TTC549 (cell line): ENCODE results near the gene CFAP251.
"Not testable (repeated sequence)": the region's sequence is repeated elsewhere in the genome, so short reads cannot be mapped to it uniquely, and the experiment has no call there.

Source experiments
- FAIRE-seq: peaks from 2 replicates; lab custom pipeline; 2012; peaks lifted over from hg19 to GRCh38; lab: Jason Lieb, UNC

The CFAP251 gene

GRCh38 chr12:121975021-121975420, 56.6 kb downstream of the CFAP251 start:
- FAIRE-seq = no peak

GRCh38 chr12:121976950-121977349, 58.6 kb downstream of the CFAP251 start:
- no peak for FAIRE-seq

- no peak for FAIRE-seq
Observed at GRCh38 chr12:121980191-121980891, 61.9 kb downstream of the CFAP251 start.

GRCh38 chr12:121980892-121981272, 62.5 kb downstream of the CFAP251 start:
- FAIRE-seq = no peak

GRCh38 chr12:121981456-121981855, 63.1 kb downstream of the CFAP251 start:
- FAIRE-seq = no peak

- no peak for FAIRE-seq
Observed at GRCh38 chr12:121982950-121983349, 64.6 kb downstream of the CFAP251 start.

GRCh38 chr12:121983536-121984210, 65.3 kb downstream of the CFAP251 start:
- no peak for FAIRE-seq

- no peak for FAIRE-seq
Observed at GRCh38 chr12:121986489-121987245, 68.3 kb downstream of the CFAP251 start.

GRCh38 chr12:121988519-121988918, 70.1 kb downstream of the CFAP251 start:
- FAIRE-seq = not testable (repeated sequence)

GRCh38 chr12:121989276-121990113, 71.1 kb downstream of the CFAP251 start:
- no peak for FAIRE-seq

- no peak for FAIRE-seq
Observed at GRCh38 chr12:121990114-121990647, 71.8 kb downstream of the CFAP251 start.

GRCh38 chr12:121990692-121991603, 72.6 kb downstream of the CFAP251 start:
- FAIRE-seq = no peak

GRCh38 chr12:121992059-121992879, 73.9 kb downstream of the CFAP251 start:
- no peak for FAIRE-seq

GRCh38 chr12:121996050-121996944, 77.9 kb downstream of the CFAP251 start:
- no peak for FAIRE-seq

- no peak for FAIRE-seq
Observed at GRCh38 chr12:121996945-121997612, 78.7 kb downstream of the CFAP251 start.

GRCh38 chr12:122001466-122002209, 83.2 kb downstream of the CFAP251 start:
- FAIRE-seq = no peak
